AG10803 (cell line): ENCODE results near the gene FHL1.
"Not testable (repeated sequence)": the region's sequence is repeated elsewhere in the genome, so short reads cannot be mapped to it uniquely, and the experiment has no call there.

Experiments used
- DNase-seq: peaks from one replicate; pipeline ENCODE4 v3.0.0; 2010; ENCODE audit warnings: low read depth
- H3K4me3 ChIP-seq: 2 replicates; pipeline ENCODE4 v1.5.1; 2011; ENCODE audit warnings: mild to moderate bottlenecking, low read length, control low read depth
- TF ChIP-seq, protein P1 (sequence below): conservative IDR thresholded peaks from 2 replicates; pipeline ENCODE4 v1.5.1; 2011; ENCODE audit warnings: mild to moderate bottlenecking, low read length, control low read depth, inconsistent platforms

Gene FHL1

GRCh38 chrX:136159611-136160025, 12.3 kb downstream of the FHL1 start:
- no peak overlapping the region for H3K4me3 ChIP-seq
- TF ChIP-seq, protein P1, sequence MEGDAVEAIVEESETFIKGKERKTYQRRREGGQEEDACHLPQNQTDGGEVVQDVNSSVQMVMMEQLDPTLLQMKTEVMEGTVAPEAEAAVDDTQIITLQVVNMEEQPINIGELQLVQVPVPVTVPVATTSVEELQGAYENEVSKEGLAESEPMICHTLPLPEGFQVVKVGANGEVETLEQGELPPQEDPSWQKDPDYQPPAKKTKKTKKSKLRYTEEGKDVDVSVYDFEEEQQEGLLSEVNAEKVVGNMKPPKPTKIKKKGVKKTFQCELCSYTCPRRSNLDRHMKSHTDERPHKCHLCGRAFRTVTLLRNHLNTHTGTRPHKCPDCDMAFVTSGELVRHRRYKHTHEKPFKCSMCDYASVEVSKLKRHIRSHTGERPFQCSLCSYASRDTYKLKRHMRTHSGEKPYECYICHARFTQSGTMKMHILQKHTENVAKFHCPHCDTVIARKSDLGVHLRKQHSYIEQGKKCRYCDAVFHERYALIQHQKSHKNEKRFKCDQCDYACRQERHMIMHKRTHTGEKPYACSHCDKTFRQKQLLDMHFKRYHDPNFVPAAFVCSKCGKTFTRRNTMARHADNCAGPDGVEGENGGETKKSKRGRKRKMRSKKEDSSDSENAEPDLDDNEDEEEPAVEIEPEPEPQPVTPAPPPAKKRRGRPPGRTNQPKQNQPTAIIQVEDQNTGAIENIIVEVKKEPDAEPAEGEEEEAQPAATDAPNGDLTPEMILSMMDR, result no peak
- peak; percentile 9 for DNase-seq

- no peak overlapping the region for H3K4me3 ChIP-seq
- TF ChIP-seq, protein P1, result peak; percentile 79
- peak; percentile 46 for DNase-seq
Measured at GRCh38 chrX:136162827-136163570, 15.7 kb downstream of the FHL1 start.

DNA sequence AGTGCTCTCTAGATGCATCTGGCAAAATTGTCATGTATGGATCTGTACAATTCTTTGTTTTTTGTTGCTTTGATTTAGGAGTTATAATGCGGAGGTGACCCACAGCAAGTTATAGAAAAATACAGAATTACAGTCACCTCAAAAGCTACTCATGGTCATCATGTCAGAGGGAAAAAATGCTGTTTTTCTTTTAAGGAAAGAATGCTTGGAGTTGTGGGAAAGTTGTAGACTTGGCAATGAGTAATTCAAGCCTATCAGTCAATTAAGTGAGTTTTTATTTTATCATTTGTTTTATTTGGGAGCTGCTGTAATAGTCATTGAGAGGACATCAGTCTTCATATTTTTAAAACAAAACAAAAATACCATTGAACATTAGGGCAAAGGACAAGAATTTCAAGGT, 16.4 kb downstream of the FHL1 start:
- TF ChIP-seq, protein P1, result no peak
- DNase-seq, result peak; percentile 26
- H3K4me3 ChIP-seq, result no peak overlapping the region

DNA sequence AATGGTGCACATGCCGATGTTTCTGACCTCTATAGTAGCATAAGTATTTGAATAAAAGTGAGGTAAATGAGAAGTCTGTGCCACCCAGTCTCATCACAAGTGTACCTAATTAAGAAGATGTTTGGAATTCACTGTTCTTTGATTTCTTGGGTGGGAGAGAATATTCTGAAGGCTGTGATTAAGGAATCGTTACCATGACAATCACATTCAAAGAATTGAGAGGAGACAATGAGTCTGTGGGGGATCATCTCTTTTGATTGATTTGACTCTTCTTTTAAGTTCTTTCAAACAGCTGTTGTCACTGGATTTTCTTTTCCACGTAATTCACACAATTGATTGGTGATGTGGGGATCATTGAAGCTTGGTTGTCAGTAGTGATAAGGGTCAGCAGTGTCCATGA, 18.1 kb downstream of the FHL1 start:
- no peak overlapping the region for H3K4me3 ChIP-seq
- DNase-seq, result no peak
- TF ChIP-seq, protein P1, result no peak

DNA sequence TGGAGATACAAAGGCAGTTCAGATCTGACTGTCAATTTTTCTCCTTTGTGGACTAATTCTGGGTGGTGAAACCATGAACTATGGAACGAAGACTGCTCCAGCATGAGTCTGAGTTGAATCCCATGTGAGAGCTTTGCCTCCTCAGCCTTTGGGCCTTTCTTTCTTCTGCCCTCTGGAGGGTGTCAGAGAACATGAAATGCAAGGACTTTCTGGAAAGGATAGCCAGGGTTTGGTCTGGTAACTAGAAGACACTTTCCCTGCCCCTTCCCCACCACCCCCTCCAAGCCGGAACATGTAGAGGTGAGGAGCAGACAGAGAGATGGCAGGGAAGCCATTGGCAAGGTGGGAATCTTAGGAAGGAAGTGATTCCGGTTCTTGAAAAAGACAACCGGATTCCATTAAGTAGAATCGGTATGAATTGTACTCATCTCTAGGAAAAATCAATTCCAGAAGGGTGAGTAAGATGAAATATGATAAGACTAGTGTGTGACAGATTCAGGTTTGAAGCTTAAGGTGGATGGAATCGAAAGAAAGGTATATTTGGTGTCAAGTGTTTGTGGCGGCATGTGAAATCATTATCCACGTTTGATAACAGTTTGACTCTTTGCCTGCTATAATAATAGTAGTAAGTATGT, 19.0 kb downstream of the FHL1 start:
- H3K4me3 ChIP-seq, result no peak overlapping the region

GRCh38 chrX:136167989-136168388, 20.7 kb downstream of the FHL1 start:
- H3K4me3 ChIP-seq, DNase-seq: not testable (repeated sequence)

More for the DNA sequence above, 19.0 kb downstream of the FHL1 start:
- DNase-seq, result peak; percentile 60
- TF ChIP-seq, protein P1, result peak; percentile 62

- TF ChIP-seq, protein P1, result 0 out of 2 replicates have a peak, but pooled peaks have one; percentile 9
Measured at GRCh38 chrX:136168929-136169735, 21.8 kb downstream of the FHL1 start.

More at GRCh38 chrX:136168929-136169735, 21.8 kb downstream of the FHL1 start:
- DNase-seq, result peak; percentile 96
- H3K4me3 ChIP-seq, result no peak overlapping the region
